GM23248 (cell line): ENCODE results near the gene TMEM163. TPM values are rescaled to one million over a fixed set of nuclear protein-coding genes. Genes with fewer than 3 reads are reported as not detected.

Experiments
- DNase-seq: peaks from one replicate; pipeline ENCODE4 v3.0.0-alpha.2; 2015
- H2AFZ ChIP-seq: fragments of 200-600 bp; sonication (generic); 2 replicates; pipeline ENCODE4 v1.6.1; 2016; ENCODE audit warnings: antibody characterized with exemption
- H3F3A ChIP-seq: fragments of 200-600 bp; sonication (generic); 2 replicates; pipeline ENCODE4 v1.6.1; 2016; ENCODE audit warnings: mild to moderate bottlenecking, antibody characterized with exemption, mixed run types; ENCODE audit not compliant: insufficient read depth
- H3K27ac ChIP-seq: fragments of 200-600 bp; sonication (generic); 2 replicates; pipeline ENCODE4 v1.5.1; 2016; ENCODE audit warnings: mild to moderate bottlenecking
- H3K27me3 ChIP-seq: fragments of 200-600 bp; sonication (generic); replicated peaks from 2 replicates; pipeline ENCODE4 v1.6.1; 2016; ENCODE audit warnings: mild to moderate bottlenecking; ENCODE audit not compliant: insufficient read depth
- H3K36me3 ChIP-seq: fragments of 200-600 bp; sonication (generic); 2 replicates; pipeline ENCODE4 v1.6.1; 2016; ENCODE audit warnings: low read depth, mild to moderate bottlenecking
- H3K4me1 ChIP-seq: fragments of 200-600 bp; sonication (generic); 2 replicates; pipeline ENCODE4 v1.6.1; 2016; ENCODE audit warnings: mild to moderate bottlenecking; ENCODE audit not compliant: insufficient read depth
- H3K4me2 ChIP-seq: fragments of 200-600 bp; sonication (generic); one replicate; pipeline ENCODE4 v1.6.1; 2016; ENCODE audit warnings: mild to moderate bottlenecking; ENCODE audit not compliant: unreplicated experiment
- H3K4me3 ChIP-seq: fragments of 200-600 bp; sonication (generic); 2 replicates; pipeline ENCODE4 v1.5.1; 2016; ENCODE audit warnings: mild to moderate bottlenecking
- H3K79me2 ChIP-seq: fragments of 200-600 bp; sonication (generic); 2 replicates; pipeline ENCODE4 v1.6.1; 2016; ENCODE audit warnings: mild to moderate bottlenecking; ENCODE audit not compliant: insufficient read depth
- H3K9ac ChIP-seq: fragments of 200-600 bp; sonication (generic); 2 replicates; pipeline ENCODE4 v1.6.1; 2016; ENCODE audit warnings: mild to moderate bottlenecking
- H3K9me2 ChIP-seq: fragments of 200-600 bp; sonication (generic); 2 replicates; pipeline ENCODE4 v1.6.1; 2016; ENCODE audit warnings: mixed run types, mild to moderate bottlenecking, moderate library complexity; ENCODE audit not compliant: insufficient read depth
- H3K9me3 ChIP-seq: fragments of 200-600 bp; sonication (generic); one replicate; pipeline ENCODE4 v1.6.1; 2017; ENCODE audit warnings: low read depth
- H4K20me1 ChIP-seq: fragments of 200-600 bp; sonication (generic); 2 replicates; pipeline ENCODE4 v1.6.0; 2016; ENCODE audit not compliant: insufficient read depth
- EZH2 ChIP-seq: fragments of 200-600 bp; sonication (generic); IDR thresholded peaks from 2 replicates; pipeline ENCODE4 v1.6.1; 2018; ENCODE audit warnings: antibody characterized with exemption, mild to moderate bottlenecking; ENCODE audit not compliant: insufficient read depth, poor library complexity, severe bottlenecking
- EZH2phosphoT487 ChIP-seq: fragments of 200-600 bp; sonication (generic); IDR thresholded peaks from 2 replicates; pipeline ENCODE4 v1.6.1; 2018; ENCODE audit warnings: antibody characterized with exemption, moderate library complexity, mild to moderate bottlenecking, low read depth; ENCODE audit not compliant: insufficient read depth
- WGBS, 2 experiments: methylation state at CpG; one replicate each; pipeline ENCODE4 v1.1.6; 2015 to 2017; ENCODE audit warnings: low lambda C conversion rate in 2 of 2, low coverage in 1 of 2; ENCODE audit errors: missing lambda C conversion rate in 2 of 2; 5-methylcytosine and 5-hydroxymethylcytosine counted together
- in situ Hi-C: fragments of 300-500 bp; cut with MboI; formaldehyde crosslinking; loops from 2 replicates; pipeline ENCODE4 v1.15.0; 2020
- polyA plus RNA-seq: library from polyadenylated mRNA; unstranded; fragments of >200 nt; fragmentation: Nextera tagmentation; extraction: Ambion mirVana; gene quantifications from 2 replicates; pipeline ENCODE4 v1.2.1, GENCODE V29; 2016
- total RNA-seq: library from RNA; depleted of rRNA; stranded (reverse); fragments of >200 nt; shearing (Covaris generic); gene quantifications from 2 replicates; pipeline ENCODE4 v1.2.3, GENCODE V29; 2014

Gene TMEM163
- total and polyA plus RNA-seq, 2 experiments from 2014 or later: not detected

GRCh38 chr2:134738141-134738870 is 19.5 kb upstream of the TMEM163 start:
- Histone ChIP-seq H2AFZ (no peak overlapping the region), H4K20me1 (no peaks in the 10 kb centered on the region), H3K9me2 (no peaks in the 10 kb centered on the region), H3K9ac (no peak overlapping the region), H3K27ac (no peak overlapping the region), H3K9me3 (no peaks in the 10 kb centered on the region), H3K4me3 (no peak overlapping the region), H3K4me1 (no peaks in the 10 kb centered on the region), H3K36me3 (no peaks in the 10 kb centered on the region), H3K27me3 (no peaks in the 10 kb centered on the region), H3K79me2 (no peaks in the 10 kb centered on the region), H3K4me2 (no peak overlapping the region), H3F3A (no peaks in the 10 kb centered on the region)
- in situ Hi-C loops: no loop called here
- 5 to 6% methylated on average over 2 of the region's 2 CpGs for WGBS, 2 experiments
- no peak for TF ChIP-seq EZH2
- DNase-seq: no peak

GRCh38 chr2:134737671-134738070 is 18.9 kb upstream of the TMEM163 start:
- Histone ChIP-seq H3F3A (no peaks in the 10 kb centered on the region), H3K4me3 (no peak overlapping the region), H3K9me2 (no peaks in the 10 kb centered on the region), H3K79me2 (no peaks in the 10 kb centered on the region), H2AFZ (no peak overlapping the region), H3K4me2 (no peak overlapping the region), H3K36me3 (no peaks in the 10 kb centered on the region), H3K4me1 (no peaks in the 10 kb centered on the region), H3K27ac (no peak overlapping the region), H3K27me3 (no peaks in the 10 kb centered on the region), H3K9me3 (no peaks in the 10 kb centered on the region), H3K9ac (no peak overlapping the region), H4K20me1 (no peaks in the 10 kb centered on the region)
- WGBS, 2 experiments: 2 to 9% methylated on average over 5 of the region's 5 CpGs
- no peak for DNase-seq
- in situ Hi-C loops: no loop called here
- TF ChIP-seq EZH2phosphoT487 (no peak), EZH2 (no peak)

DNA sequence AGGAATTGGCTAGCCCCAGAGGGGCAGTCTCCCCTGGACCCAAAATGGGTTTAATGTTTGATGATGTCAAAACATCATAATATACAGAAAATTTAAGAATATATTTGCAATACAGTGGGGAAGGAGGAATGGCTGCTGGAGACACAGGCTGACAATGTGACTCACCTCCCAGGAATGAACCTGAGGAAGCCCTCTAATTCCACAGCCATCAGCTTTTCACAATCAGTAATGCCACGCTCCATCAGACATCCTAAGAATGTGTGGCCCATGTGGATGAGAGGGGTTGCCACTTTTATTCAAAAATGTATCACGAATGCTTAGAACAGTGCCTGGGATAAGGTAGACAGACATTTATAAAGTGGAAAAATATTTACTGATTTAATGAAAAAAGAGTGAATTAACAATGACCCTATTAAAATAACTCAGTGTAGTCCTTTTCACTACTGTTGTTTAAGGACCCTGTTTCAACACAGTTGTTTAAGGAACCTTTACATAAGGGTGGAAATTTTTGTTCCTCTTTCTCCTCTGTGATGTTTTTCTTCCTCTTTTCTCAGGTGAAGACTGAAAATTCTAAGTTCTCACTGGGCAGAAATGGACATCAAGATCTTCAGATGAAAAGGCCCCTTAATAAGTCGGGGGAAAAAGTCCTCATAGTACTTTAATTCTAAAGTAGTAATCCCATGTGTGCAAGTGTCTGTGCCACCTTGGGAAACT is 17.5 kb upstream of the TMEM163 start:
- no peak overlapping the region for H3K4me2 ChIP-seq
- no peak overlapping the region for H2AFZ ChIP-seq
- 14 to 30% methylated on average over 3 of the region's 3 CpGs for WGBS, 2 experiments
- H3F3A ChIP-seq: no peaks in the 10 kb centered on the region
- no peaks in the 10 kb centered on the region for H3K9me2 ChIP-seq
- H3K4me3 ChIP-seq: no peak overlapping the region
- peak; percentile 47 for DNase-seq
- no peaks in the 10 kb centered on the region for H3K79me2 ChIP-seq
- no peaks in the 10 kb centered on the region for H3K36me3 ChIP-seq
- H3K27me3 ChIP-seq: no peaks in the 10 kb centered on the region
- no peak overlapping the region for H3K9ac ChIP-seq
- no peak overlapping the region for H3K27ac ChIP-seq
- no peaks in the 10 kb centered on the region for H3K9me3 ChIP-seq
- no peak for TF ChIP-seq EZH2
- no peaks in the 10 kb centered on the region for H3K4me1 ChIP-seq
- in situ Hi-C loops: no loop called here
- H4K20me1 ChIP-seq: no peaks in the 10 kb centered on the region

GRCh38 chr2:134728163-134728562 is 9.4 kb upstream of the TMEM163 start:
- Histone ChIP-seq H3K27ac (no peak overlapping the region), H3F3A (no peaks in the 10 kb centered on the region), H3K4me3 (no peak overlapping the region), H3K36me3 (no peaks in the 10 kb centered on the region), H3K79me2 (no peaks in the 10 kb centered on the region), H3K4me1 (no peaks in the 10 kb centered on the region), H3K9me3 (no peaks in the 10 kb centered on the region), H3K9ac (no peak overlapping the region), H2AFZ (no peak overlapping the region), H3K27me3 (no peaks in the 10 kb centered on the region; the same call in 1 of the 2 replicates), H3K9me2 (no peaks in the 10 kb centered on the region), H3K4me2 (no peak overlapping the region), H4K20me1 (no peaks in the 10 kb centered on the region)
- TF ChIP-seq EZH2phosphoT487 (no peak), EZH2 (no peak)
- WGBS, 2 experiments: 47 to 56% methylated on average over 3 of the region's 3 CpGs
- in situ Hi-C loops: no loop called here
- DNase-seq: no peak
